Stimulated activated naive B cell treated with anti-CD40 and anti-IgM and Interleukin-4, amounts not matched to agents 10 μg/mL and 1 μg/mL and 100 μg/mL, for 72 hours (primary cell): Measurements from ENCODE around the gene KIFC3.
A peak's percentile ranks its signal among the peaks of the same experiment; 100 is the strongest.
"Not testable (repeated sequence)": the region's sequence is repeated elsewhere in the genome, so short reads cannot be mapped to it uniquely, and the experiment has no call there.

ENCODE experiments used
- ATAC-seq, 2 donors: fragments of 150-1000 bp; cut with Tn5 transposase; replicated peaks; 2 replicates each; pipeline ENCODE4 v1.10.0; 2021; ENCODE audit warnings: moderate library complexity in 1 of 2
- DNase-seq: peaks from one replicate; pipeline ENCODE4 v3.0.0; 2021
- H3K27ac Mint-ChIP-seq: one replicate; pipeline ENCODE4 v1.8.0; 2022; ENCODE audit warnings: mild to moderate bottlenecking, mixed read lengths
- H3K27me3 Mint-ChIP-seq, 2 donors: one replicate each; pipeline ENCODE4 v1.8.0; 2022; ENCODE audit warnings: mixed read lengths in 2 of 2
- H3K36me3 Mint-ChIP-seq, 2 donors: one replicate each; pipeline ENCODE4 v1.8.0; 2022; ENCODE audit warnings: mixed read lengths in 2 of 2, mild to moderate bottlenecking in 1 of 2
- H3K4me1 Mint-ChIP-seq, 2 donors: one replicate each; pipeline ENCODE4 v1.8.0; 2022; ENCODE audit warnings: mixed read lengths in 2 of 2, mild to moderate bottlenecking in 1 of 2
- H3K4me3 Mint-ChIP-seq, 2 donors: one replicate each; pipeline ENCODE4 v1.8.0; 2022; ENCODE audit warnings: mild to moderate bottlenecking in 2 of 2, mixed read lengths in 2 of 2, moderate library complexity in 1 of 2
- H3K9me3 Mint-ChIP-seq, 2 donors: one replicate each; pipeline ENCODE4 v1.8.0; 2022; ENCODE audit warnings: mixed read lengths in 2 of 2, mild to moderate bottlenecking in 1 of 2

KIFC3 gene

GRCh38 chr16:57802341-57803133, at the start of gene KIFC3:
Gene KIFC3, minus strand, starts transcription at chr16:57802491. Its CDS starts 4,248 bp downstream, at chr16:57798243.
- H3K27me3 Mint-ChIP-seq = peaks cover 57 to 62% of the 10 kb centered on the region in 2 donors
- DNase-seq = peak; percentile 21
- peak; percentile 73 to 78 for ATAC-seq
- peaks cover 24 to 32% of the 10 kb centered on the region in 2 donors for H3K4me1 Mint-ChIP-seq
- H3K27ac Mint-ChIP-seq = peak within 1 kb of the TSS; percentile 85
- peaks cover 0 to 3% of the 10 kb centered on the region in 2 donors for H3K36me3 Mint-ChIP-seq
- H3K4me3 Mint-ChIP-seq = peak within 1 kb of the TSS; percentile 87 to 89
- H3K9me3 Mint-ChIP-seq = no peaks in the 10 kb centered on the region

GRCh38 chr16:57848181-57848580, 45.9 kb upstream of the KIFC3 start:
- no peak overlapping the region for H3K4me3 Mint-ChIP-seq
- no peak for ATAC-seq
- no peaks in the 10 kb centered on the region for H3K4me1 Mint-ChIP-seq
- H3K27ac Mint-ChIP-seq = no peak overlapping the region
- H3K36me3 Mint-ChIP-seq = no peaks in the 10 kb centered on the region
- peaks cover 17 to 22% of the 10 kb centered on the region in 2 donors for H3K27me3 Mint-ChIP-seq
- no peaks in the 10 kb centered on the region for H3K9me3 Mint-ChIP-seq
- DNase-seq = no peak

GRCh38 chr16:57846931-57847330, 44.6 kb upstream of the KIFC3 start:
- not testable (repeated sequence) for H3K4me1 Mint-ChIP-seq, H3K4me3 Mint-ChIP-seq, ATAC-seq, DNase-seq, H3K27ac Mint-ChIP-seq, H3K36me3 Mint-ChIP-seq, H3K9me3 Mint-ChIP-seq
- peaks cover 15 to 16% of the 10 kb centered on the region in 2 donors for H3K27me3 Mint-ChIP-seq

GRCh38 chr16:57846078-57846697, 43.9 kb upstream of the KIFC3 start:
- Mint-ChIP-seq H3K27ac (no peak overlapping the region), H3K36me3 (no peaks in the 10 kb centered on the region), H3K27me3 (peaks cover 12 to 13% of the 10 kb centered on the region in 2 donors), H3K4me1 (no peaks in the 10 kb centered on the region), H3K9me3 (no peaks in the 10 kb centered on the region), H3K4me3 (no peak overlapping the region)
- DNase-seq = no peak
- ATAC-seq = peak in 1 of 2 donors; percentile 21

- H3K4me1 Mint-ChIP-seq = no peaks in the 10 kb centered on the region
- H3K4me3 Mint-ChIP-seq = no peak overlapping the region
- DNase-seq (no peak), ATAC-seq (no peak)
- no peaks in the 10 kb centered on the region for H3K9me3 Mint-ChIP-seq
- no peak overlapping the region for H3K27ac Mint-ChIP-seq
- no peaks in the 10 kb centered on the region for H3K36me3 Mint-ChIP-seq
- H3K27me3 Mint-ChIP-seq = peaks cover 8 to 13% of the 10 kb centered on the region in 2 donors
These were observed 42.8 kb upstream of the KIFC3 start for GRCh38 chr16:57845115-57845514.

GRCh38 chr16:57844416-57845030, 42.2 kb upstream of the KIFC3 start:
- no peak for ATAC-seq
- Mint-ChIP-seq H3K4me1 (no peaks in the 10 kb centered on the region), H3K27ac (no peak overlapping the region), H3K9me3 (no peaks in the 10 kb centered on the region), H3K27me3 (peaks cover 8 to 18% of the 10 kb centered on the region in 2 donors), H3K4me3 (no peak overlapping the region), H3K36me3 (no peaks in the 10 kb centered on the region)
- no peak for DNase-seq

GRCh38 chr16:57843400-57843799, 41.1 kb upstream of the KIFC3 start:
- Mint-ChIP-seq H3K27me3 (peaks cover 8 to 19% of the 10 kb centered on the region in 2 donors), H3K4me1 (no peaks in the 10 kb centered on the region), H3K36me3 (no peaks in the 10 kb centered on the region), H3K4me3 (no peak overlapping the region), H3K9me3 (no peaks in the 10 kb centered on the region), H3K27ac (no peak overlapping the region)
- no peak for DNase-seq
- no peak for ATAC-seq

- Mint-ChIP-seq H3K36me3 (no peaks in the 10 kb centered on the region), H3K9me3 (no peaks in the 10 kb centered on the region), H3K27ac (no peak overlapping the region)
These were observed 40.3 kb upstream of the KIFC3 start for GRCh38 chr16:57842601-57843000.

GRCh38 chr16:57840833-57841232, 38.5 kb upstream of the KIFC3 start:
- H3K36me3 Mint-ChIP-seq = no peaks in the 10 kb centered on the region

More at GRCh38 chr16:57842601-57843000, 40.3 kb upstream of the KIFC3 start:
- H3K27me3 Mint-ChIP-seq = peaks cover 8 to 19% of the 10 kb centered on the region in 2 donors
- no peak overlapping the region for H3K4me3 Mint-ChIP-seq
- no peak for ATAC-seq
- H3K4me1 Mint-ChIP-seq = no peaks in the 10 kb centered on the region
- DNase-seq = no peak

GRCh38 chr16:57838161-57838560, 35.9 kb upstream of the KIFC3 start:
- H3K27me3 Mint-ChIP-seq = peaks cover 4 to 10% of the 10 kb centered on the region in 2 donors
- ATAC-seq = no peak
- H3K36me3 Mint-ChIP-seq = no peaks in the 10 kb centered on the region
- DNase-seq = no peak
- no peaks in the 10 kb centered on the region for H3K9me3 Mint-ChIP-seq
- H3K4me1 Mint-ChIP-seq = peaks cover 0 to 2% of the 10 kb centered on the region in 2 donors
- no peak overlapping the region for H3K27ac Mint-ChIP-seq
- no peak overlapping the region for H3K4me3 Mint-ChIP-seq

More at GRCh38 chr16:57840833-57841232, 38.5 kb upstream of the KIFC3 start:
- H3K9me3 Mint-ChIP-seq = no peaks in the 10 kb centered on the region
- H3K4me3 Mint-ChIP-seq = no peak overlapping the region
- DNase-seq = no peak
- no peak overlapping the region for H3K27ac Mint-ChIP-seq
- peaks cover 8 to 13% of the 10 kb centered on the region in 2 donors for H3K27me3 Mint-ChIP-seq
- peaks cover 0 to 2% of the 10 kb centered on the region in 2 donors for H3K4me1 Mint-ChIP-seq
- no peak for ATAC-seq

- no peak overlapping the region for H3K4me3 Mint-ChIP-seq
- ATAC-seq = no peak
- H3K27ac Mint-ChIP-seq = no peak overlapping the region
- H3K36me3 Mint-ChIP-seq = no peaks in the 10 kb centered on the region
- H3K9me3 Mint-ChIP-seq = no peaks in the 10 kb centered on the region
- no peak for DNase-seq
- H3K4me1 Mint-ChIP-seq = peaks cover 0 to 2% of the 10 kb centered on the region in 2 donors
- peaks cover 4 to 11% of the 10 kb centered on the region in 2 donors for H3K27me3 Mint-ChIP-seq
These were observed 35.2 kb upstream of the KIFC3 start for GRCh38 chr16:57837305-57838125.

- not testable (repeated sequence) for H3K36me3 Mint-ChIP-seq, H3K27ac Mint-ChIP-seq, ATAC-seq, H3K4me3 Mint-ChIP-seq, DNase-seq, H3K9me3 Mint-ChIP-seq, H3K4me1 Mint-ChIP-seq
- H3K27me3 Mint-ChIP-seq = peaks cover 4 to 11% of the 10 kb centered on the region in 2 donors
These were observed 33.1 kb upstream of the KIFC3 start for GRCh38 chr16:57835439-57835838.

- ATAC-seq (no peak), DNase-seq (no peak)
- Mint-ChIP-seq H3K4me3 (no peak overlapping the region), H3K27me3 (peaks cover 4 to 9% of the 10 kb centered on the region in 2 donors), H3K36me3 (no peaks in the 10 kb centered on the region), H3K27ac (no peak overlapping the region), H3K4me1 (peaks cover 0 to 2% of the 10 kb centered on the region in 2 donors), H3K9me3 (no peaks in the 10 kb centered on the region)
These were observed 32.6 kb upstream of the KIFC3 start for GRCh38 chr16:57834936-57835335.
